Fibroblast of skin of right biceps (primary cell): ENCODE data around the gene NUDC.
"Not testable (repeated sequence)": the region's sequence is repeated elsewhere in the genome, so short reads cannot be mapped to it uniquely, and the experiment has no call there.

Experiments
- DNase-seq: peaks from one replicate; pipeline ENCODE4 v3.0.0-alpha.2; 2013

Gene NUDC

DNA sequence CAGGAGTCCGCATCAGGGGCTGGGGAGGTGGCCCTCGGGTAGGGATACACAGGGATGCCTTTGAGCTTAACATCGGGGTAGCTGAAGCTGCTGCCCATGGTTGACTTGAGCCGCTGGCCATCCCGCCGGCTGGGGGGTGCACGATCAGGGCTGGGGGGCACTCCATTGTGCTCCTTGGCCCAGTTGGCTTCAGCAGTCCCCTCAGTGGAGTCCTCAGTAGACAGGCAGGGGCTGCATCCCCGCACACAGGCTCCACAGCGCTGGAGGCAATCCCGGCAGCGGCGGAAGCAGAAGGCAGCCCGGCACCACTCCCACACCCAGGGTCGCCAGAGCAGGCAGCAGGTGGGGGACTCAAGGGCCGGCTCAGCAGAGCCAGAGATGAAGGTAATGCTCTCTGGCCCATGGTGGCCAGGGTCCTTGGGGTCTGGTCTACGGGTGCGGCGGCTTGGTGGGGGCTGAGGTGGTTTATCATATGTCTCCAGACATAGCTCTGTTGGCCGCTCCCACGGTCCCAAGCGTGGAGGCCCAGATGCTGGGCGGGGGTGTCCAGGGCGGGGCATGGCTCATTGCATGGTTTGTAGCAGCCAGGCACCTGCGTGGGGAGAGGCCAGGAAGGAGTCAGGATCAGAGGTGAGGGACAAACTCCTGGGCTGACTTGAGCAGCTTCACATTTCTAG, 30.4 kb downstream of the NUDC start:
- DNase-seq: no peak

DNA sequence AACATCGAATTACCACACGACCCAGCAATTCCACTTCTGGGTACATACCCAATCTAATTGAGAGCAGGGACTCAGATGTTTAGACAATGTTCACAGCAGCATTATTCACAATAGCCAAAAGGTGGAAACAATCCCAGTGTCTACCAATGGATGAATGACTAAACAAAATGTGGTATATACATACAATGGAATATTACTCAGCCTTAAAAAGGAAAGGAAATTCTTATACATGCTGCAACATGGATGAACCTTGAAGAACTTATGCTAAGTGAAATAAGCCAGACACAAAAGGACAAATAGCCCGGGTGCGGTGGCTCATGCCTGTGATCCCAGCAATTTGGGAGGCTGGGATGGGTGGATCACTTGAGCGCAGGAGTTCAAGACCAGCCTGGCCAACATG, 31.8 kb downstream of the NUDC start:
- DNase-seq: no peak

DNA sequence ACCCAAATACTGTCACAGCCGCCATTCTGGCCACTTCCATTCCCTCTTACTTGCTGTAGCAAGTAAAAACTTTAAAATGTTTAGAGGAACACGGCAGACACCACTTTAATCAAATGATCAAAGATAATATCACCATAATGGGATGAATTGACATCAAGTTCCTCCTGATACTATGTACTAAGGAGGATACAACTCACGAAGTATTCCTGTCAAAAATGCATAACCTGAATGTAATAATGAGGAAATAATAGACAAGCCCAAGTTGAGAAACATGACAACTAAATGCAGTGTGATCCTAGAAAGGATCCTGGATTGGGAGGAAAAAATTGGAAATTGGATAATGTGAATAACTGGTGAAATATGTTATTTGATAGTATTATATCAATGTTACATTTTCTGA, 34.8 kb downstream of the NUDC start:
- DNase-seq: no peak

DNA sequence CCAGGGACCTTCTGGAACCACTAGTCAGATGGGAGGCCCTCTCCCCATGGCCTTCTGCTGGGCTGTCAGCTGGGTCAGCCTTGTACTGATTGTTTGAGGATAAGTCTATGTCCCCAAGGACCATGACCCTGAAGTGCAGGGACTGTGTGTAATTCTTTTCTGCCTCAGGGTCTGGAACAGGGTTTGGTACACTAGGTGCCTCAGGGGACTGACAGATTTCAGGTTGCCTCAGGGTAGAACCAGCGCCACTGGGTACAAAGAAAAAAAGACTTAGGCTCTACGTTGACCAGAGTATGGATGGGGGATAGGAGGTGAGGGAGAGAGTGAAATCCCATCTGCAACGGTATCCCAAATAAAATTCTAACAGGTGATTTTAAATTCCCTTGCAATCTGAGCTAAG, 35.8 kb downstream of the NUDC start:
- DNase-seq: no peak

DNA sequence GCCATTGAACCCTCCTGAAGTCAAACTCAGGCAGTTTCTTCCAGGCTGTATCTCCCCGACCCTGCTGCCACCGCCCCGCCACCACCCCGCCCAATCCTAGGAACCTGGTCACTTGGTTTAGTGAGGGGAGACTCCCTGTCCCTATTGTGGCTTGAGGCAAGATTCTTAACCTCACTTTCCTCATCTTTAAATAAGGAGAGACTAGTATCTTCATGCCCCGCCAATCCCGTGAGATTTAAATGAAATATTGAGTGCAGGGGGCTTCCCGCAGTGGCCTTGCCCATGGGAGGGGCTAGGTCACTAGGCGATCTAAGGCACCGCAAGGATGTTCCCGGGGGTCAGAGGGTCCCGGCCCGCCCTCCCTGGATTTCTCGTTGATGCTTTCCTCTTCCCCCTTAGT, 37.7 kb downstream of the NUDC start:
- DNase-seq: no peak

DNA sequence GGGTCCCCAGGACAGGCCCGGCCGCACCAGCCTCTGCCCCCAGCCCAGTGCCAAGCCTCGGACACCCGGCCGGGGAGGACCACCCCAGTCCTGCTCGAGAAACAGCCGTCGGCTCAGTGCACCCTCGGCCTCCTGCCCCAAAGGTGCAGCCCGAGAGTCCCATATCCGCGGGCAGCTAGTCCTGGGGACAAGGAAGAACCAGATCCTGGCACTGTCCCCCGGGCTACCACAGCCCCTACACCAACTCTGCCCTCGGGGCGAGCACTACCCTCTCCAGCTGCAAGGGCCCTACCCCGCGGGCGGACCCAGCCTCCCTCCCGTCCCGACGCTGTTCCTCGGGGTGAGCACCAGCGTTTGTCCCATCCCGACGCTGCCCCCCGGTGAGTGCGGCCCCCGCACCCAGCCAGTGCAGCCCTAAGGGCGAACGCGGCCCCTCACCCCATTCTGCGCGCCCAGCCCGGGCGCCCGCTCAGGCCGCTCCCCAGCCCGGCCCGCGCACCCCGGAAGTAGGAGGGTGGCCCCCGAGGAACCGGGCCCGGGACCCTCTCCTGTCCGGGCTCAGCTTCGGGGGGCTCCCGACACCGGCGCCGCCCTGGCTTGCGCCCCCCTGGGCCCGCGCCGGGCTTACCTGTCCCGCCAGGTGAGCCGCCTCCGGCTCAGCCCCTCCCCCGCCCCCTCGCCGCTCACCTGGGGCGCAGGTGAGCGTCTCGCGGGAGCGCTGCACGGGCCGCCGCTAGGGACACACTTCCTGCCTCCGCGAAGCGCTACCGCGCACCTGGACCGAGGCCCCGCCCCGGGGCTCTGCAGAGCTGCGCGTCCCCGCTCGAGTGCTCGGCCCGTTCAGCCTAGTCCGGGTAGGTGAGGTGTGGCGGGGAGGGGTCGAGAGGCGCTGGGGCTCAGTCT, 38.4 kb downstream of the NUDC start, which contains the start of gene KDF1:
Gene KDF1 (minus strand): TSS at position 747 of the 903 bp plus-strand sequence. CDS start 8,088 bp downstream, outside the sequence.
- DNase-seq: no peak

DNA sequence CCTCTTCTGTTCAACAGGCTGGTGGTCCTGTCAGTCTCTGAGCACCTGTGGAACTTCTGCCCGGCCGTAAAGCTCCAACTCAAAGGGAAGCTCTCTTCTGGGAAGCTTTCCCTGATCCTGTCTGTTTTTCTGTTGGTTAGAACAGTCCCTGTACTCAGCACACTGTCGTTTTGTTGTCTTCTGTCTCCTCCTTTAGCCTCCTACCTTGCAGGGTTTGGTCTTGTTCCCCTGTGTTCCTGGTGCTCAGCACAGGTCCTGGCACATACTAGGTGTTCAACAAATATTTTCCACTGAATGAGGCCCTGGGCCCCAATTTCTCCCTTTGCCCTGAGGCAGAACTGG, 39.1 kb downstream of the NUDC start:
- no peak for DNase-seq

DNA sequence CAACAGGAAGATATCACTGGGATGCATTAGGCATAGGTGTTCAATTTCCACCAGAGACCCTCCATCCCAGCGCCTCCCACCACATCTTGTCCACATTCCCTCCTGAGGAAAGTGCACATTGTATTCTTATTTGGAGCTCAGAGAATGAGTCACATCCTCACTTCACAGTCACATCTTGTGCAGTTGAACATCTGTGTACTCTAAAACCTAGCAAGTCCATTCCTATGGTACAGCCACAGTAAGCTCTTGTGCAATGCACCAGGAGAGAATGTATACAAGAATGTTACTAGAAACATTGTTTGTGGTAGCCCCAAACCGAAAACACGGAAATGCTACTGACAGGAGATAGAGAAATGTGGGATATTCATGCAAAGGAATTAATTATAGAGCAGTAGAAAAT, 40.3 kb downstream of the NUDC start:
- DNase-seq: peak; percentile 89

DNA sequence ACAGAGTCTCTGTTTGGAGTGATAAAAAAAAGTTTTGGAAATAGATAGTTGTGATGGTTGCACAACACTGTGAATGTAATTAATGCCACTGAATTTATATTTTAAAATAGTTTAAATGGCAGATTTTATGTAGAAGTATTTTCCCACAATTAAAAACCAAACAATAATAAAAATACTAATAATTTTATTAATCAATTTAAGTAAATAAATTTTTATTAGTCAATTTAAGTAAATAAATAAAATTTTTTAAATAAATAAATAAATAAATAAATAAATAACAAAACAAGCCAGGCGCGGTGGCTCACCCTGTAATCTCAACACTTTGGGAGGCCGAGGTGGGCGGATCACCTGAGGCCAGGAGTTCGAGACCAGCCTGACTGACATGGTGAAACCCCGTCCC, 43.7 kb downstream of the NUDC start:
- DNase-seq: no peak

DNA sequence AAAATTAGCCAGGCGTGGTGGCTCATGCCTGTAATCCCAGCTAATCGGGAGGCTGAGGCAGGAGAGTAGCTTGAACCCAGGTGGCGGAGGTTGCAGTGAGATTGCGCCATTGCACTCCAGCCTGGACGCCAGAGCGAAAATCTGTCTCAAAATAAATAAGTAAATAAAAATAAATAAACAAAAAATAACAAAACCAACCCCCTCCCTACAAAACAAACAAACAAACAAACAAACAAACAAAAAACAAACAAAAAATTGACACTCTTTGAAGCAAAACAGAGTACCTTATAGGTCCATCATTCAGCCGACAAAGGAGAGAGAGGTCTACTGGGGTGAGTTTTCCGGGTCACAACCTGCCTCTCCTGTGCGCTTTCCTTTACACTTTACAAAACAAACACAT, 44.1 kb downstream of the NUDC start:
- DNase-seq: no peak

DNA sequence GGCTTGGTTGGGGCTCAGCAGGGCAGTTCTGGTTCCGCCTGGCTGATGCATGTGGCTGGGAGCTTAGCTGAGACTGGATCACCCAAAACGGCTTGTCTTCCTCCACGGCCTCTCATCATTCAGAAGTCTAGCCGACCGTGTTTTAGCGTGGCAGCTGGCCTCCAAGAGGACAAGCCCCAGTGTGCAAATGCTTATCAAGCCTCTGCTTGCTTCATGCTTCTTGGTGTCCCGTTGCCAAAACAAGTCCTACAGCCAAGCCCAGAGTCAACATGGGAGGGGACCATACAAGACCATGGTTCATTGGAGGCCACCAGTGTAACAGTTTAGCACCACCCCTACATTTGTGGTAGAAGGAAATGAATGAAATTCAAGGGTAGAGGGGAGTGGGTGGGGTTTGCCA, 49.3 kb downstream of the NUDC start:
- DNase-seq: no peak

DNA sequence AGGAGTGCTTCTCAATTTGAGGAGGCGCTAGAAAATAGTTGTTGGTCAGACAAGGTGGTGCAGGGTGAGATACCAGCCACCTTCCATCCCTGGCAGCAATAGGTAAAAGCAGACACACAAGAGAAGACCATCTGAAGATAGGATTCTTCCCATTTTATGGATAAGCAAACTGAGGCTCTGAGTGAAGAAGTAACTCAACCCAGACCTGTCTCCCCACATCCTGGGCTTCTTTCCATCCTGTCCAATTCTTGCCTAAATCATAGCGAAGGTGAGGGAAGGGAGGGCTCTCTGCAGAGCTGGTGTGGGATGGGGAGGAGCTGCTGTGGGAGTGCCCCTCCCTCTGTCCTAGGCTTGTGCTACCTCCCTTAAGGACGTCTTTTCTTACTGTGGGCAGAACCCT, 50.0 kb downstream of the NUDC start:
- no peak for DNase-seq

DNA sequence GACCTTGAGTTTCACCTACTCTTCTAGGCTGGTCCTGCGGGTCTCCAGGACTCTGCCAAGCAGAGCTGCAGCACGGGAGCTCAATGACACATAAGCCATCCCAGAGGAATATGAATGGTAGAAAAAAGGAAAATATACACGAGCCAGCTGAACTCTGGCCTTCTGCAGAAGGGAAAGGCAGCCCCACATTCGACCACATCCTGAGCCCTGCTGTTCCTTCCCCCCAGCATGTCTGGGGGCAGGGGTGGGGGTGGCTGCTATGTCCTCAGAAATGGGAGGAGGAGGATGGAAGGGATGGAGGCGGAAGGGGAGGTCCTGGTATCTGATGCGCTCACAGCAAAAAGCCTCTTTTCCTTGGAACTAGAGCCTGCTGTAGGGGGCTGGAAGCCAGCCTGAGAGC, 50.8 kb downstream of the NUDC start:
- DNase-seq: peak; percentile 56

DNA sequence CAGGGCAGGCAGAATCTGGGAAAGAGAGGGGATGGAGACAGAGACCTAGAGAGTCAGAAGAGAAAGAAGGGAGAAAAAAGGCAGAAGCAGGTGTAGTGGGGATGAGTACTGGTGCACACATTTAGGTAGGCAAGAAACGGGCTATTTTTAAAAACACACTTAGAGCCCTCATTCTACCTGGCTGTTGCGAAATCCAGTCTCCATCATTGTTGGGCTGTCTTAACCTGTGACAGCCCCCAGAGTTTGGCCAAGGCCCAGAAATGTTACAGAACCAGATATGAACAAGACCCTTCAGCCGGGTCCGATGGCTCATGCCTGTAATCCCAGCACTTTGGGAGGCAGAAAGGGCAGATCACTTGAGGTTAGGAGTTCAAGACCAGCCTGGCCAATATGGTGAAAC, 51.3 kb downstream of the NUDC start:
- DNase-seq: no peak

DNA sequence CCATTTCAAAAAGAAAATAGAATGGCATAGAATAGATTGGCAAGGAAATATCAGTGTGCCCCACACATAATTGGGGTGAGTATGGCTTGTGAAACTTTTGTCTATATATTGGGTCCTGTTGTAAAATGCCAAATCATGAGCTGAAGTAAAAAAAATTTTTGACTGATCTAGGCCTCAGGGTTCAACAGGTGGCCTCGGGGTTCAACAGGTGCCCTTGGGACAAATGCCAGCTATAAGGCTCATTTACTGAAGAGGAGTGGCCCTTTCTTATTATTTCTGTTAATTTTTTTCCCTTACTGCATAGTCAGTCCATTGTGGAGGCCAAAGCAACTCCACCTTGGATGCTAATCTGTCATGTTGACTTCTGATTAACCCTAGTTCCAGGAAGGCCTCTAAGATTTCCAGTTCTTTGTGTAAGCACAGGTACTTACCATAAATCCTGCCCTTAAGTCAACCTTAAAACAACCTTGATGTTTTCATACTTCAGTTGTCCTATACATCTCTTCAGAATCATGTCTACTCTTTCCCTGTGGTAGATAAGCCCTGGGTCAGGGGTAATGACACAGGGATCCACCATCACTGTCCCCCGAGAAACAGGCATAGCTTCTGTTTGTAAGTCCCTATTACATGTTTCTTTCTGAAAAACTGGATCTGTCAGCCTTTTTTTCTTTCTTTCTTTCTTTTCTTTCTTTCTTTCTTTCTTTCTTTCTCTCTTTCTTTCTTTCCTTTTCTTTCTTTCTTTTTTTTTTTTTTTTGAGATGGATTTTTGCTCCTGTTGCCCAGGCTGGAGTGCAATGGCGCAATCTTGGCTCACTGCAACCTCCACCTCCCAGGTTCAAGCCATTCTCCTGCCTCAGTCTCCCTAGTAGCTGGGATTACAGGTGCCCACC, 55.3 kb downstream of the NUDC start:
- no peak for DNase-seq

DNA sequence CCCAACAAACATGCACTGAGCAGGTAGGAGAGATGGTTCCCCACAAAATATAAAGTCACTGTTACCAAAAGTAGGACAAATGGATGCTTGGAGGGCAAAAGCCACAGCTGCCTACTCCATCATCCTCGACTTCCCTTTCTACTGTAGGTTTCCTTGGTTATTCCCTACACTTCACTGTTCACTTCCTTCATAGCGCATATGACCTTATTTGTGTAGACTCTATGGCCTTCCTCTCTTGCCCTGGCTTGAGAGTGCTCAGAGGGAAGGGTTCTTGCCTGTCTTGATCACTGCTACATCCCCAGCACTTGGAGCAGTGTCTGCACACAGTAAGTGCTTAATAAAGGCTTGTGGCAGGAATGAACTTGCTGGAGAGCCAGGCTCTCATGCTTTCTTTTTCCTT, 57.4 kb downstream of the NUDC start:
- DNase-seq: no peak

DNA sequence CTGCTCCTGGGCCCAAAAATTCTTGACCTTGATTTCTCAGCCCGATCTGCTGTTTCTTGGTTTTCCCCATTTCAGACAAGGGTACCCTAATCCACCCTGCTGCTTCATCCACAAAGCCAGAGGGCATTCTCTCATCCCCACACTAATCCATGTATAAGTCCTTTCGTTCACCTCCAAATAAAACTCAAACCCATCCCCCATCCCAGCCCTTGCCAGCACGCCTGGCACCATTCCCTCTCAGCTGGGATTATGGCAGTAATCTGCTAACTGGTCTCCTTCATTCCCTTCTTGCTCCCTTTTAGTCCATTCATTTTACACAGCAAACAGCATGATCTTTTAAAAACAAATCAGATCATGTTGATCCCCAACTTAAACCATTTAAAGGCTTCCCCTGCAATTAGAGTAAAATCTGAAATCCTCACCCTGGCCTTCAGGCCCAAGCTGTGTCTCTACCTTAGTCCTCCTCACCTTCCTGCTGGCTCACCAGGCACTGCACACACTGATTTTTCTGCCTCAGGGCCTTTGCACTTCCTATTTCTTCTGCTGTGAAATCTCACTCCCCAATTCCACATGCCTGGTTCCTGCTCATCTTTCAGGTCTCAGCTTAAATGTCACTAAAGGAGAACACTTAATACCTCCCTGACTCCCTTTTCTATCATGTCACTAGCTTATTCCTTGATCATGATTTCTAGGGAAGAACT, 59.8 kb downstream of the NUDC start:
- DNase-seq: no peak

DNA sequence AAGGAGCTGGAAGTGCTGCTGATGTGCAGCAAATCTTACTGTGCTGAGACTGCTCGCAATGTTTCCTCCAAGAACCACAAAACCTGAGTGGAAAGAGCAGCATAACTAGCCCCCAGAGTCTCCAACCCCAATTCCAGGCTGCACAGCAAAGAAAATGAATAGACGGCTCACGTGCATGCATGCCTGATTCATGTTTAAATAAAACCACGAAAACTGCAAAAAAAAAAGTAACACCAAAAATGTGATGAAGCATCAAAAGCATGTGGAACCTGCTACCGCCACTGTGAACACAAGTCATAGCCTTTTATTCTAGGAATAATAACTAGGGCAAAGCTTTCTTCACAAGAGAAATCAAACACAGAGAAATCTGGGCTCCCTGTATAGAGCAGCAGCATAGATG, 62.3 kb downstream of the NUDC start:
- peak; percentile 46 for DNase-seq

DNA sequence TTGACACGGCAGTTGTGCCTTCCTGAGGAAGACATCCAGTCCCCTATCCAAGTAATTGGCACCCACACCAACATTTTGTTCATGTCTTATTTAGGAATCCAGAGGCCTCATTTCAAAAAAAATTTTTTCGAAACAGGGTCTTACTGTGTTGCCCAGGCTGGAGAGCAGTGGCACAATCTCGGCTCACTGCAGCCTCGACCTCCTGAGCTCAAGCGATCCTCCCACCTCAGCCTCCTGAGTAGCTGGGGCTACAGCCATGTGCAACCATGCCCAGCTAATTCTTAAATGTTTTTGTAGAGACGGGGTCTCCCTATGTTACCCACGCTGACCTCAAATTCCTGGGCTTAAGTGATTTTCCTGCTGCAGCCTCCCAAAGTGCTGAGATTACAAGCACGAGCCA, 62.7 kb downstream of the NUDC start:
- DNase-seq: no peak

DNA sequence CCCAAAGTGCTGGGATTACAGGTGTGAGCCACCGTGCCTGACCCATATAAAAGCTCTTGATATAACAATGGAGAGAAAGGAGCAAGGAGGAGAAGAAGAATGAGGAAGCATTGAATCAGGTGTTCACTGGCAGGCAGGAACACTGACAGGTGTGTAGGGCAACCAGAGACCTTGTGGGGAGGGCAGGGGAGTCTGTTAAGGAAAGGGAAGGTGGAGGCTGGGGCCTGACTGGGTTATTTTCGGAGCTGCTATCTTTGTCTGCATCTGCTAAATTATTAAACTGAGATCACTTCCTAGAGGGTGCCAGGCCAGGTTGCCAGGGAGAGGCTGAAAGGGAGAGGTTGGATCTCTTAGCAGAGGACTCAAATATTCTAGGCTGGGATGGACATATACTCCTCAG, 65.1 kb downstream of the NUDC start:
- no peak for DNase-seq

DNA sequence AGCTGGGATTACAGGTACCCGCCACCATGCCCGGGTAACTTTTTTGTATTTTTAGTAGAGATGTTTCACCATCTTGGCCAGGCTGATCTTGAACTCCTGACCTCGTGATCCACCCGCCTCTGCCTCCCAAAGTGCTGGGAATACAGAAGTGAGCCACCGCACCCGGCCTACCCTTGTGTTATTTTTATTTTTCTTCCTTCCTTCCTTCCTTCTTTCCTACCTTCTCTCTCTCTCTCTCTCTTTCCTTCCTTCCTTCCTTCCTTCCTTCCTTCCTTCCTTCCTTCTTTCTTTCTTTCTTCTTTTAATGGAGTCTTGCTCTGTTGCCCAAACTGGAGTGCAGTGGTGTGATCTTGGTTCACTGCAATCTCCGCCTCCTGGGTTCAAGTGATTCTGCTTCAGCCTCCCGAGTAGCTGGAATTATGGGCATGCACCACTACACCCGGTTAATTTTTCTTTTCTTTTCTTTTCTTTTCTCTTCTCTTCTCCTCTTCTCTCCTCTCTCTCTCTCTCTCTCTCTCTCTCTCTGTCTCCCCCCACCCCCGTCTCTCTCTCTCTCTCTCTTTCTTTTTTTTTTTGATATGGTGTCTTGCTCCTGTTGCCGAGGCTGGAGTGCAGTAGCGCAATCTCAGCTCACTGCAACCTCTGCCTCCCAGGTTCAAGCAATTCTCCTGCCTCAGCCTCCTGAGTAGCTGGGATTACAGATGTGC, 68.0 kb downstream of the NUDC start:
- DNase-seq: not testable (repeated sequence)
